GM23338 (cell line): ENCODE measurements around the gene TSHB. TPM values are rescaled to one million over a fixed set of nuclear protein-coding genes. Genes with fewer than 3 reads are reported as not detected.

ENCODE experiments used
- ATAC-seq: fragments of 200-7000 bp; cut with Tn5 transposase; 3 replicates; pipeline ENCODE4 v1.9.1; 2020
- DNase-seq: peaks from one replicate; pipeline ENCODE4 v3.0.0-alpha.2; 2015; ENCODE audit warnings: low spot score
- H2AFZ ChIP-seq: fragments of 200-600 bp; sonication (generic); 2 replicates; pipeline ENCODE4 v1.8.0; 2016; ENCODE audit warnings: antibody characterized with exemption, mild to moderate bottlenecking, moderate library complexity
- H3F3A ChIP-seq: fragments of 200-600 bp; sonication (generic); replicated peaks from 2 replicates; pipeline ENCODE4 v1.8.0; 2017; ENCODE audit warnings: antibody characterized with exemption, mixed run types, low read depth
- H3K27ac ChIP-seq: fragments of 200-600 bp; sonication (generic); 2 replicates; pipeline ENCODE4 v1.6.1; 2016; ENCODE audit warnings: low read depth
- H3K27me3 ChIP-seq: fragments of 200-600 bp; sonication (generic); 2 replicates; pipeline ENCODE4 v1.8.0; 2016; ENCODE audit warnings: mild to moderate bottlenecking, mixed run types, moderate library complexity; ENCODE audit not compliant: insufficient read depth
- H3K36me3 ChIP-seq: fragments of 200-600 bp; sonication (generic); 2 replicates; pipeline ENCODE4 v1.8.0; 2016; ENCODE audit warnings: mild to moderate bottlenecking; ENCODE audit not compliant: insufficient read depth
- H3K4me1 ChIP-seq: fragments of 200-600 bp; sonication (generic); 2 replicates; pipeline ENCODE4 v1.8.0; 2016; ENCODE audit warnings: mild to moderate bottlenecking, moderate library complexity; ENCODE audit not compliant: insufficient read depth
- H3K4me2 ChIP-seq: fragments of 200-600 bp; sonication (generic); 2 replicates; pipeline ENCODE4 v1.7.1; 2017; ENCODE audit warnings: mixed run types
- H3K4me3 ChIP-seq: fragments of 200-600 bp; sonication (generic); 2 replicates; pipeline ENCODE4 v1.6.1; 2016; ENCODE audit warnings: mixed run types
- H3K79me2 ChIP-seq: fragments of 200-600 bp; sonication (generic); replicated peaks from 2 replicates; pipeline ENCODE4 v1.8.0; 2017; ENCODE audit warnings: mild to moderate bottlenecking; ENCODE audit not compliant: insufficient read depth
- H3K9me2 ChIP-seq: fragments of 200-600 bp; sonication (generic); 2 replicates; pipeline ENCODE4 v1.8.0; 2017; ENCODE audit not compliant: insufficient read depth
- H4K20me1 ChIP-seq: fragments of 200-600 bp; sonication (generic); replicated peaks from 2 replicates; pipeline ENCODE4 v1.8.0; 2017; ENCODE audit warnings: mild to moderate bottlenecking; ENCODE audit not compliant: insufficient read depth
- H3K27ac Mint-ChIP-seq: 2 replicates; pipeline ENCODE4 v1.8.0; 2020; ENCODE audit warnings: inconsistent platforms, mild to moderate bottlenecking, moderate library complexity, mixed read lengths
- H3K27me3 Mint-ChIP-seq: 3 replicates; pipeline ENCODE4 v1.8.0; 2022; ENCODE audit warnings: low read depth, mild to moderate bottlenecking, moderate library complexity, mixed read lengths, inconsistent platforms; ENCODE audit not compliant: insufficient read depth, poor library complexity
- H3K36me3 Mint-ChIP-seq: 3 replicates; pipeline ENCODE4 v1.8.0; 2021; ENCODE audit warnings: low read depth, mild to moderate bottlenecking, inconsistent platforms, moderate library complexity, mixed read lengths
- H3K4me1 Mint-ChIP-seq: 3 replicates; pipeline ENCODE4 v1.8.0; 2020; ENCODE audit warnings: mild to moderate bottlenecking, inconsistent platforms, mixed read lengths
- H3K4me3 Mint-ChIP-seq: 3 replicates; pipeline ENCODE4 v1.8.0; 2021; ENCODE audit warnings: moderate library complexity, mild to moderate bottlenecking, inconsistent platforms, mixed read lengths
- H3K9me3 Mint-ChIP-seq: 3 replicates; pipeline ENCODE4 v1.8.0; 2020; ENCODE audit warnings: moderate library complexity, mild to moderate bottlenecking, inconsistent platforms, mixed read lengths
- CREB1 ChIP-seq: fragments of 250-450 bp; sonication (Bioruptor Pico); IDR thresholded peaks from 2 replicates; pipeline ENCODE4 v1.5.0; 2020; ENCODE audit warnings: low read depth, mild to moderate bottlenecking, moderate library complexity
- CTCF ChIP-seq, 2 experiments: fragments of 200-600 bp in 1 of 2; sonication (generic) in 1 of 2; conservative IDR thresholded peaks; 2 replicates each; pipeline versions ENCODE4 v1.5.1 to v1.6.1; 2016 to 2017; ENCODE audit warnings: antibody characterized with exemption in 2 of 2, low read depth in 2 of 2, mild to moderate bottlenecking in 2 of 2, moderate library complexity in 1 of 2
- ETS1 ChIP-seq: IDR thresholded peaks from 2 replicates; pipeline ENCODE4 v1.6.1; 2016; ENCODE audit warnings: antibody characterized with exemption
- EZH2 ChIP-seq: fragments of 200-600 bp; sonication (generic); IDR thresholded peaks from one replicate; pipeline ENCODE4 v1.8.0; 2017; ENCODE audit warnings: antibody characterized with exemption, mild to moderate bottlenecking, low read depth; ENCODE audit not compliant: unreplicated experiment
- EZH2phosphoT487 ChIP-seq: fragments of 200-600 bp; sonication (generic); IDR thresholded peaks from one replicate; pipeline ENCODE4 v1.8.1; 2018; ENCODE audit warnings: antibody characterized with exemption; ENCODE audit not compliant: unreplicated experiment
- JUNB ChIP-seq: IDR thresholded peaks from one replicate; pipeline ENCODE4 v1.6.1; 2016; ENCODE audit warnings: antibody characterized with exemption; ENCODE audit not compliant: unreplicated experiment
- NANOG ChIP-seq: IDR thresholded peaks from 2 replicates; pipeline ENCODE4 v1.6.1; 2016; ENCODE audit warnings: antibody characterized with exemption, borderline replicate concordance
- POLR2AphosphoS5 ChIP-seq: IDR thresholded peaks from 2 replicates; pipeline ENCODE4 v1.6.1; 2016; ENCODE audit warnings: antibody characterized with exemption, low read depth
- REST ChIP-seq: IDR thresholded peaks from one replicate; pipeline ENCODE4 v1.6.1; 2018; ENCODE audit warnings: antibody characterized with exemption; ENCODE audit not compliant: unreplicated experiment
- STAT1 ChIP-seq: IDR thresholded peaks from one replicate; pipeline ENCODE4 v1.6.1; 2016; ENCODE audit warnings: antibody characterized with exemption; ENCODE audit not compliant: unreplicated experiment
- ZNF114 ChIP-seq: fragments of 250-450 bp; sonication (Bioruptor Pico); IDR thresholded peaks from 2 replicates; pipeline ENCODE4 v1.5.0; 2020; ENCODE audit warnings: mild to moderate bottlenecking, moderate library complexity
- ZNF331 ChIP-seq: fragments of 250-450 bp; sonication (Bioruptor Pico); IDR thresholded peaks from 2 replicates; pipeline ENCODE4 v1.5.0; 2020; ENCODE audit warnings: low read depth, mild to moderate bottlenecking, moderate library complexity
- ZNF462 ChIP-seq: fragments of 250-450 bp; sonication (Bioruptor Pico); IDR thresholded peaks from 2 replicates; pipeline ENCODE4 v1.5.0; 2020; ENCODE audit warnings: mild to moderate bottlenecking, moderate library complexity
- polyA plus RNA-seq: library from polyadenylated mRNA; unstranded; fragments of >200 nt; fragmentation: Nextera tagmentation; extraction: Ambion mirVana; gene quantifications from 2 replicates; pipeline ENCODE4 v1.2.1, GENCODE V29; 2016
- total RNA-seq: library from RNA; depleted of rRNA; stranded (reverse); fragments of >200 nt; shearing (Covaris generic); gene quantifications from 2 replicates; pipeline ENCODE4 v1.2.3, GENCODE V29; 2014

TSHB gene
- total and polyA plus RNA-seq, 2 experiments from 2014 or later = not detected

- no peaks in the 10 kb centered on the region for H4K20me1 ChIP-seq
- H3K9me2 ChIP-seq = no peaks in the 10 kb centered on the region
- Mint-ChIP-seq H3K4me1 (no peaks in the 10 kb centered on the region; the same call in 2 of the 3 replicates), H3K27me3 (peaks cover 2% of the 10 kb centered on the region), H3K4me3 (no peak overlapping the region), H3K36me3 (no peaks in the 10 kb centered on the region), H3K27ac (no peak overlapping the region), H3K9me3 (no peaks in the 10 kb centered on the region)
- H3K79me2 ChIP-seq = no peaks in the 10 kb centered on the region
- no peaks in the 10 kb centered on the region for H3K36me3 ChIP-seq
- no peaks in the 10 kb centered on the region for H3K27me3 ChIP-seq
- DNase-seq (no peak), ATAC-seq (no peak)
- no peaks in the 10 kb centered on the region for H3K4me1 ChIP-seq
- H2AFZ ChIP-seq = no peak overlapping the region
- no peaks in the 10 kb centered on the region for H3F3A ChIP-seq
- no peak overlapping the region for H3K4me2 ChIP-seq
- no peak overlapping the region for H3K27ac ChIP-seq
- H3K4me3 ChIP-seq = no peak overlapping the region
- TF ChIP-seq JUNB = no peak
- no peak for TF ChIP-seq EZH2phosphoT487
- TF ChIP-seq ETS1 = no peak
- no peak for TF ChIP-seq NANOG
- no peak for TF ChIP-seq CTCF (conservative IDR thresholded peaks at IDR 0.05; ENCODE audit: low read depth in 2 of 2)
- no peak for TF ChIP-seq ZNF114 (CRISPR knock-in tag)
- no peak for TF ChIP-seq CREB1 (CRISPR knock-in tag)
- TF ChIP-seq ZNF462 (CRISPR knock-in tag) = no peak
- TF ChIP-seq REST = no peak
- no peak for TF ChIP-seq ZNF331
- TF ChIP-seq EZH2 = no peak
- TF ChIP-seq STAT1 = no peak
- TF ChIP-seq POLR2AphosphoS5 = no peak
Observed at GRCh38 chr1:115006191-115006590, 23.4 kb upstream of the TSHB start.
